Ectodermal cell (in vitro differentiated cells): ENCODE results near the gene C17orf75. TPM values are rescaled to one million over a fixed set of nuclear protein-coding genes. Genes with fewer than 3 reads are reported as not detected.
"Not testable (repeated sequence)": the region's sequence is repeated elsewhere in the genome, so short reads cannot be mapped to it uniquely, and the experiment has no call there.

Source experiments
- H3K27ac ChIP-seq: 2 replicates; pipeline ENCODE4 v1.7.0; 2013; ENCODE audit warnings: mild to moderate bottlenecking, low read depth, low read length; ENCODE audit not compliant: insufficient read depth, poor library complexity, severe bottlenecking
- H3K27me3 ChIP-seq: 2 replicates; pipeline ENCODE4 v1.7.0; 2013; ENCODE audit warnings: mild to moderate bottlenecking, low read length; ENCODE audit not compliant: insufficient read depth, control insufficient read depth, poor library complexity, severe bottlenecking
- H3K36me3 ChIP-seq: one replicate; pipeline ENCODE4 v1.7.0; 2013; ENCODE audit warnings: low read length; ENCODE audit not compliant: control insufficient read depth, insufficient read depth
- H3K4me1 ChIP-seq: one replicate; pipeline ENCODE4 v1.7.0; 2013; ENCODE audit warnings: low read length; ENCODE audit not compliant: control insufficient read depth, insufficient read depth
- H3K4me3 ChIP-seq: 2 replicates; pipeline ENCODE4 v1.7.0; 2013; ENCODE audit warnings: low read depth, low read length, control low read depth; ENCODE audit not compliant: insufficient read depth
- H3K9me3 ChIP-seq: 2 replicates; pipeline ENCODE4 v1.7.0; 2013; ENCODE audit warnings: mild to moderate bottlenecking, low read length, moderate library complexity; ENCODE audit not compliant: control insufficient read depth
- WGBS, 2 experiments: methylation state at CpG; one replicate each; pipeline ENCODE4 v1.1.7; 2013; ENCODE audit warnings: missing lambda C conversion rate in 2 of 2; 5-methylcytosine and 5-hydroxymethylcytosine counted together
- polyA plus RNA-seq, 4 experiments: library from polyadenylated mRNA; stranded (reverse); fragments of 50-300 nt; gene quantifications; one replicate each; pipeline ENCODE4 v1.2.3, GENCODE V29; 2013

Gene C17orf75, protein sequence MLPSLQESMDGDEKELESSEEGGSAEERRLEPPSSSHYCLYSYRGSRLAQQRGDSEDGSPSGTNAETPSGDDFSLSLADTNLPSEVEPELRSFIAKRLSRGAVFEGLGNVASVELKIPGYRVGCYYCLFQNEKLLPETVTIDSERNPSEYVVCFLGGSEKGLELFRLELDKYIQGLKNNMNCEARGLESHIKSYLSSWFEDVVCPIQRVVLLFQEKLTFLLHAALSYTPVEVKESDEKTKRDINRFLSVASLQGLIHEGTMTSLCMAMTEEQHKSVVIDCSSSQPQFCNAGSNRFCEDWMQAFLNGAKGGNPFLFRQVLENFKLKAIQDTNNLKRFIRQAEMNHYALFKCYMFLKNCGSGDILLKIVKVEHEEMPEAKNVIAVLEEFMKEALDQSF
- 60.5 TPM for polyA plus RNA-seq (2013, experiment 1 of 4)
- 69.4 TPM for polyA plus RNA-seq (2013, experiment 2 of 4)
- 50.9 TPM for polyA plus RNA-seq (2013, experiment 3 of 4)
- 56.6 TPM for polyA plus RNA-seq (2013, experiment 4 of 4)

DNA sequence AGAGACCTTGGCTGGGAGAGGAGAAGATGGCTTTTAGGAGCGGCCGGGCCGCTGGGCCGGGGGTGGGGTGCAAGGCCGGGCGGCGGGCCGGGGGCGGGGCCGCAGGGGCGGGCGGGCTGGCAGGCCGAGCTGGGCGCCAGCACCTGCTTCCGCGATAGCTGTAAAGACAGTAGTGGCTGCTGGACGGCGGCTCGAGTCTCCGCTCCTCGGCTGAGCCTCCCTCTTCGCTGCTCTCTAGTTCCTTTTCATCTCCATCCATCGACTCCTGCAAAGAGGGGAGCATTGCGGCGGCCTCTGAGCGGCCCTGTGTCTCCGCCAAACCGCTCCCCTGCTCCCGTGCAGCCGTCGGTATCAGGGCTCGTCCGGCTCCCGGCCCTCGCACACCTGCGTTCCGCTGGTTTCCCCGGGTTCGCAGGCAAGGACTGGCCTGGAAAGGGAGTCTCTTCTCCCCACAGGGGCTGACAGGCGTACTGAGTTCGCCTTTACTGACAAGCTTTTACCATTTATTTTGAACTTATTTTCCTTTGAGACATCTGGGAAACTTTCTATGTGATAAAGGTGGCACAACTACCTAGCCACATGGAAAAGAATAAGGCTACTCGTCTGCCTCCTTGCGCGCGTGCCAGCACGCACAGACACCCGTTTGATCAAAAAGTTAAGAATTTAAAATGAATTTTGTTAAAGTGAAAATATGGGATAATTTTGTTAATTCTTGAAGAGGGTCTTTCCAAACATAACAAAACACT, at the start of gene C17orf75:
TSS of gene C17orf75 (minus strand) at position 317 of the 746 bp plus-strand sequence. CDS start at position 283, 34 bp downstream.
- H3K27ac ChIP-seq = peak within 1 kb of the TSS; percentile 66
- no peaks in the 10 kb centered on the region for H3K9me3 ChIP-seq
- H3K4me3 ChIP-seq = peak within 1 kb of the TSS; percentile 70
- H3K27me3 ChIP-seq = no peaks in the 10 kb centered on the region
- no peaks in the 10 kb centered on the region for H3K4me1 ChIP-seq
- 12 to 14% methylated on average over 47 of the region's 47 CpGs for WGBS, 2 experiments
- peaks cover 23% of the 10 kb centered on the region for H3K36me3 ChIP-seq

DNA sequence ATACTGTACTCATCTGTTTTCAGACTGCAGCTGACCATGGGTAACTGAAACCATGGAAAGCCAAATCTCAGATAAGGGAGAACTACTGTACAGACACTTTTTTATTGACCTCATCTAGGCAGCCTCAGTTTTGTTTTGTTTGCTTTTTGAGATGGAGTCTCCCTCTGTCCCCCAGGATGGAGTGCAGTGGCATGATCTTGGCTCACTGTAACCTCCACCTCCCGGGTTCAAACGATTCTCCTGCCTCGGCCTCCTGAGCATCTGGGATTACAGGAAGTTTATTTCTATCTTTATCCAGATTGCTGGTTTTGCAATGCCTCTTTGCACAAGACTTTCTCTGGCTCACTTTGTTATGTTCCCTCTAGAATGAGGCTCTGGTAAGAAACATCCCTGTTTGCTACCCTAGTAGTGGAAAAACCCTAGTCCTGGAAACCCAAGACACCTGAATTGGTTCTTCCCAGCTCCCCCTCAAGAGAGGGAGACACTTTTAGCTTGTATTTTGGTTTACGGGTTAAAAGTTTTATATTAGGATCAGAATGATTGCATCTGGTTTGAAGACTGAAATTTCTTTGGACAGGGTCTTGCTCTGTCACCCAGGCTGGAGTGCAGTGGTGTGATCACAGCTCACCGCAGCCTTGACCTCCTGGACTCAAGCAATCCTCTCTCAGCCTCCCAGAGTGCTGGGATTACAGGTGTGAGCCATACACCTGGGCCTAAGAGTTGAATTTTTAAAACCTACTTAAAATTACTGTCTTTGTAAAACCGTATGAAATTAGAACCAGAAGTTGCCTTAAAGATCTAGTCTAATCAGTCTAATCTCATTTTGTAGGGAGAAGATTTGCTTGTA, 46.9 kb upstream of the C17orf75 start:
- Histone ChIP-seq H3K9me3 (no peaks in the 10 kb centered on the region), H3K36me3 (no peaks in the 10 kb centered on the region), H3K27ac (no peak overlapping the region), H3K4me1 (no peaks in the 10 kb centered on the region), H3K27me3 (no peaks in the 10 kb centered on the region), H3K4me3 (no peak overlapping the region)
- 92 to 96% methylated on average over 6 of the region's 6 CpGs for WGBS, 2 experiments

DNA sequence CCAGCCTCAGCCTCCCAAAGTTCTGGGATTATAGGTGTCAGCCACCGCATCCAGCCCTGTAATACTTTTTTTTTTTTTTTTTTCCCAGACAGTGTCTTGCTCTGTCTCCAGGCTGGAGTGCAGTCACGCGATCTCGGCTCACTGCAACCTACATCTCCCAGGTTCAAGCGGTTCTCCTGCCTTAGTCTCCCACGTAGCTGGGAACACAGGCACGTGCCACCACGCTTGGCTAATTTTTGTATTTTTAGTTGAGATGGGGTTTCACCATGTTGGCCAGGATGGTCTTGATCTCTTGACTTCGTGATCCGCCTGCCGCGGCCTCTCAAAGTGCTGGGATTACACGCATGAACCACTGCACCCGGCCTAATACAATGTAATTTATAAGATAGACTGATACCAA, 46.2 kb upstream of the C17orf75 start:
- H3K36me3 ChIP-seq, H3K27me3 ChIP-seq, H3K4me3 ChIP-seq, H3K27ac ChIP-seq, H3K4me1 ChIP-seq, H3K9me3 ChIP-seq: not testable (repeated sequence)
- 97 to 98% methylated on average over 13 of the region's 14 CpGs for WGBS, 2 experiments

DNA sequence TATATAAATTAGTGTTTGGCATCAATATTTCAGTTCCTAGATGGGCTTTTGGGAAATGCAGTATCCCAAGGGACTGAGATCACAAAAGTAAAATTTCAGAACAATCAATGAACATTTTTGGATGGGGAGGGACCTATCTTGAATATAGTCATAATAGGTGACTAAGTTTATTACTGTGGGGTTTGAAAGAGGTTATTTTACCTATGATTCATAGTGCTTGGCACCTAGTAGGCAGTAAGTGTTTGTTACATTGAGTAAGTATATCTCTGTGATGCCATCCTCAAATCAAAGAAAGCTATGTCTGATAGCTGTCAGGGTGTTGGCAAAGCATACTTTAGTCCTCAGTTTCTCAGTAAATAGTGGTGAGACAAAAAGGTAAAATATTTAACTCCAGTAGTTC, 44.9 kb upstream of the C17orf75 start:
- H3K4me1 ChIP-seq = no peaks in the 10 kb centered on the region
- no peaks in the 10 kb centered on the region for H3K9me3 ChIP-seq
- no peaks in the 10 kb centered on the region for H3K27me3 ChIP-seq
- H3K4me3 ChIP-seq = no peak overlapping the region
- no peaks in the 10 kb centered on the region for H3K36me3 ChIP-seq
- no peak overlapping the region for H3K27ac ChIP-seq

DNA sequence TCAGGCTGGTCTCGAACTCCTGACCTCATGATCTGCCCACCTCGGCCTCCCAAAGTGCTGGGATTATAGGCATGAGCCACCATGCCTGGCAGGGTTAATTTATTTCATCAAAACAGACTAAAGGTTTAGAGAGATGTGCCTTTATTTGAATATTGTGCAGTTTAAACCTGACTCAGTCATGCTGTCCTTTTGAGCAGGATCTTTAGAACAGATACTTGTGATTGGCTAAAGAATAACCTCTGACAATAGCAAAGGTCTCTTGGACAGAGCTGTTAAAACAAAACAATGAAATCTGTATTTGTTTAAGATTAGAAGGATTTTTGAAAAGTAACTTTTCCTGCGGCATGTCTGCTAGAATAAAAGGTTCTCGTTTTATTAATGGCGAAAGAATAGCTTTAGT, 44.0 kb upstream of the C17orf75 start:
- Histone ChIP-seq H3K36me3 (peaks cover 2% of the 10 kb centered on the region), H3K4me1 (no peaks in the 10 kb centered on the region), H3K4me3 (no peak overlapping the region), H3K9me3 (no peaks in the 10 kb centered on the region), H3K27me3 (no peaks in the 10 kb centered on the region), H3K27ac (no peak overlapping the region)
- WGBS, 2 experiments = 98% methylated on average over 5 of the region's 5 CpGs

DNA sequence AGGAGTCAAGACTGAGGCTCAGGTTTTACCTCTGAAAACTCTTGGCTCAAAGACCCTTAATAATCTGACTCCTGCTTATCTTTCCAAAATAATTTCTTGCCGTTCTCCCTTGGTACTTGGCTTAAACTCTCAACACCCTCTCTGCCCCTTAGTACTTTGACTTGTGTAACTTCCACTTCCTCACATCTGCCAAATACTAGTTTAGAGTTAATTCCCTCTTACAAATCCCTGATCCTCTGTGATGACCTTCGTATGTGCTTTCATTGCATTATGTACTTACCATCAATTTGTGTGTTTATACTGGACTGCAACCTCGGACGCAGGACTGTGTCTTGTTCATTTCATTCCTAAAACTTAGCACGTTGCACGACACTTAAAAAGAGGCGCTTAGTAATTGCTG, 43.1 kb upstream of the C17orf75 start:
- 97 to 99% methylated on average over 4 to 6 of the region's 7 CpGs for WGBS, 2 experiments
- Histone ChIP-seq H3K27me3 (no peaks in the 10 kb centered on the region), H3K27ac (no peak overlapping the region), H3K4me3 (no peak overlapping the region), H3K4me1 (no peaks in the 10 kb centered on the region), H3K36me3 (peaks cover 9% of the 10 kb centered on the region), H3K9me3 (no peaks in the 10 kb centered on the region)

DNA sequence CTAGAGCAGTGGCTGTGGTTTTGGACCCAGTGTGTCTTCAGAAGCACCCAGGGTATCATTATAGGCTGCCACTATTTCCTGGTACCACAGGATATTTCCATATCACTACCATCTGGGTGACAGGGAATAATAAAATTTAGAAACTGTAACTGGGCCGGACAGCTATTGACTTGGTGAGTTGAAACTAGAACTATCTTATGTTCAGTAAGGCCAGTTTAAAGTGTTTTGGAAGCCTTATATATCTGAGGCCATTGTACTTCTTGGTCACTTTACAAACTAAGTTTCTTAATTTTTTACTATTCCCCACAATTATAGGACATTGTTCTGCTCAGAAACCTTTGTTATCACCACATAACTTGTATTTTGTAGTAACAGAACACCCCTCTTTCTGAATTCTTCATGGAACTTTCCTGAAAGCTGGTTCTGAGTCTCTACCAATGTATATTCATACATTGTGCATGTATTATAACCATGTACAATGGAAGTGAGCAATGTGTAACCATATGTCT, 42.0 kb upstream of the C17orf75 start:
- no peaks in the 10 kb centered on the region for H3K27me3 ChIP-seq
- no peak overlapping the region for H3K27ac ChIP-seq
- peaks cover 13% of the 10 kb centered on the region for H3K36me3 ChIP-seq
- H3K9me3 ChIP-seq = no peaks in the 10 kb centered on the region
- WGBS, 2 experiments = 95 to 100% methylated on average over 1 of the region's 1 CpG
- H3K4me1 ChIP-seq = no peaks in the 10 kb centered on the region
- H3K4me3 ChIP-seq = no peak overlapping the region

DNA sequence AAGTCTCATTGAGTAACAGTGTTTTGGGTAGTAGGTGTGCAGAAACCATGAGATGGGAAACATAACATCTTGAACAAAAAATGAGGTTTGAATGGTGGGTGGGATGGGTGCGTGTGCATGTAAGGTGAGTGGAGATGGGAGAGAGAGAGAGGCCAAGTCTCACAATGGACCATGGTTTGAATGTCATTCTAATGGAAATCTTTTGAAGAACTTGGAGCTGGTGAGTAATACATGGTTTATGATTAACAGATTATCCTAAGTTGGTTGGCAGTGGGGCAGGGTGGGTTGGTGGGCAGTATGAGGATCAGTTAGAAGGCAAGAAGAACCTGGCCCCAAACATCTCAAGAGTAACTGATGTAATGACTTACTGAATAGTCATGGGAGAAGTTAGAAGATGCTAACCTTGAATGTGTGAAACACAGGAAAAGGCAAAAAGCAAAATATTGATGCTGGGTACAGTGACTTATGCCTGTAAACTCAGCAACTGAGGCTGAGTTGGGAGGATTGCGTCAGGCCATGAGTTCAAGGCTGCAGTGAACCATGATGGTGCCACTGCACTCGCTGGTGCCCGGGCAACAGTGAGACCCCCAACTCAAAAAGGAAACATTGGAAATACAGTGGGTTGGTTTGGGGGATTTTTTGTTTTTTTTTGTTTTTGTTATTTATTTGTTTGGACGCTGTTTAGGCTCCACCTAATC, 40.7 kb upstream of the C17orf75 start:
- Histone ChIP-seq H3K36me3 (peaks cover 13% of the 10 kb centered on the region), H3K9me3 (no peaks in the 10 kb centered on the region), H3K27ac (no peak overlapping the region), H3K27me3 (no peaks in the 10 kb centered on the region), H3K4me3 (no peak overlapping the region), H3K4me1 (no peaks in the 10 kb centered on the region)
- 95 to 96% methylated on average over 5 of the region's 5 CpGs for WGBS, 2 experiments

DNA sequence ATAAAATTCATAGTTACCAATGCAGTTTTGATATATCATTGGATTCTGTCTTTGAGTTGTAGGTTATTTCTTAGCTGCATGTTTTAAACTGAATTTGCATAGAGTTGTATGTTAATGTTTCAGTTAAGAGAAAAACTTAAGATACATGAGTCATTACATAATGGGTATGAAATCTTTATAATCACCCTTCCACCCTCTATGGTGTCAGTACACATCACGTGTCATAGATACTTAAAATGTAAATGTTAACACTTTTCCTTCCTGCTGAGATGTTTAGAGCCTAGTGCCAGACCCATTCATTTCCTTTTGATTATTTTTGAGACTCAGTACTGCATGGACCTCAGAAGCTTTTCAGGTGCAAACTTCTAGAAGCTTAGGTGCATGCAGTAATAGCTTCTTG, 28.5 kb upstream of the C17orf75 start:
- Histone ChIP-seq H3K9me3 (no peaks in the 10 kb centered on the region), H3K4me1 (no peaks in the 10 kb centered on the region), H3K4me3 (no peak overlapping the region), H3K36me3 (peaks cover 67% of the 10 kb centered on the region), H3K27me3 (no peaks in the 10 kb centered on the region), H3K27ac (no peak overlapping the region)
- WGBS, 2 experiments = 95 to 100% methylated on average over 1 of the region's 1 CpG
